Endothelial cell (in vitro differentiated cells): ENCODE results near the gene ANKH. TPM values are rescaled to one million over a fixed set of nuclear protein-coding genes. Genes with fewer than 3 reads are reported as not detected.

Source experiments
- DNase-seq: peaks from one replicate; pipeline ENCODE4 v3.0.0; 2021; ENCODE audit warnings: low spot score
- H3K27ac Mint-ChIP-seq: one replicate; pipeline ENCODE4 v1.8.0; 2021; ENCODE audit warnings: mixed read lengths, inconsistent platforms; ENCODE audit not compliant: unreplicated experiment
- H3K27me3 Mint-ChIP-seq: one replicate; pipeline ENCODE4 v1.8.0; 2021; ENCODE audit warnings: mild to moderate bottlenecking, moderate library complexity, mixed read lengths, inconsistent platforms; ENCODE audit not compliant: unreplicated experiment
- H3K36me3 Mint-ChIP-seq: one replicate; pipeline ENCODE4 v1.8.0; 2021; ENCODE audit warnings: mild to moderate bottlenecking, low read depth, mixed read lengths, inconsistent platforms; ENCODE audit not compliant: unreplicated experiment
- H3K4me1 Mint-ChIP-seq: one replicate; pipeline ENCODE4 v1.8.0; 2021; ENCODE audit warnings: mild to moderate bottlenecking, mixed read lengths, inconsistent platforms; ENCODE audit not compliant: unreplicated experiment
- H3K4me3 Mint-ChIP-seq: one replicate; pipeline ENCODE4 v1.8.0; 2021; ENCODE audit warnings: mild to moderate bottlenecking, mixed read lengths, inconsistent platforms; ENCODE audit not compliant: unreplicated experiment
- H3K9me3 Mint-ChIP-seq: one replicate; pipeline ENCODE4 v1.8.0; 2021; ENCODE audit warnings: mixed read lengths, inconsistent platforms; ENCODE audit not compliant: unreplicated experiment
- CTCF ChIP-seq: fragments of 200-600 bp; sonication (generic); IDR thresholded peaks from one replicate; pipeline ENCODE4 v1.5.0; 2021; ENCODE audit warnings: antibody characterized with exemption; ENCODE audit not compliant: unreplicated experiment
- total RNA-seq: library from RNA; stranded (reverse); fragmentation: NEBNext Ultra II Directional; extraction: Animal tissue kit (Norgen Biotek cat#: 25700); gene quantifications from one replicate; pipeline ENCODE4 v1.2.1, GENCODE V29; 2021; ENCODE audit not compliant: unreplicated experiment

ANKH gene
- total RNA-seq, 1 donor from 2014 or later, result 61.8 TPM

DNA sequence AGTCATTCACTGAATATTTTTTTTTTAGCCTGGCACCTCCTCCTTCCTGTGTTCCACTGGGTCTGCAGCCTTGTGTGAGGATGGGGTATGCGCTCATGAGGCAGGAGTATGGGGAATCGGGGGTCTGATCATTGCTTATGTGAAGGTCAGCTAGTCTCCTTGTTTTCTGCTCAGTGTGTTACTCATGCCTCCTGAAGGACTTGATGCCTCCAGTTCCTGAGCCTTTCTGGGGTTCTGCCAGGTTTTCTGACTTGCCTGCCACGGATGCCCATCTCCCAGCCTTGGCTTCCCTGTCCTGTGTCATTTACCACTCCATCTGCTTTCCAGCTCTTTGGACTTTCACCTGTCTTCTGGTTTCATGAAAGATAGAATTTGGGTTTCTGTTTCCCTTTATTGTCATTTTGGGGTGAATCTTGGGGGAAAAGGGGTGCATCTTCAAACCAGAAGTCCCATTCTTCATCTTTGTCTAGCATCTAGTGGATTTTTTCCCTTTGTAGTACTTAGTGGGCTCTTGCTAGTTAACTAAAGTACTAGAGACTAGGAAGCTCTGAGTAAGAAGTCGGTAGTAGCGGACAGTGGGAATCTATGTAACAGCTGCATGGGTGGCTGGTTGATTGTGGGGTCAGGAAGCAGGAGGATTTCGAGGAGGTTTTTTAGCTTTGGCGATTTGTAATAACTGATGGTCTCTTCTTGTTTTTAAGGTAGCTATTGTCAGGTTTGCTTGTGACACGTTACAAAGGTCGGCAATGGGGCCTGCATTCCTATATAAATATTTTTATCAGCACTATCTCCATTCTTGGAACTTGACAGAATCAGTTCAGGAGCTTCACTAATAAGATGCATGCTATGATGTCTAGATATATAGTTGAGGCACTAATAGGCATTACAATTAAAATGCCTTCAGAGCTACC is 198.8 kb downstream of the ANKH start:
- no peak for TF ChIP-seq CTCF
- H3K4me3 Mint-ChIP-seq, result peak overlapping the region; percentile 2
- H3K27ac Mint-ChIP-seq, result peak overlapping the region; percentile 20
- no peaks in the 10 kb centered on the region for H3K27me3 Mint-ChIP-seq
- peaks cover 56% of the 10 kb centered on the region for H3K4me1 Mint-ChIP-seq
- no peaks in the 10 kb centered on the region for H3K9me3 Mint-ChIP-seq
- peaks cover 5% of the 10 kb centered on the region for H3K36me3 Mint-ChIP-seq
- DNase-seq, result no peak

DNA sequence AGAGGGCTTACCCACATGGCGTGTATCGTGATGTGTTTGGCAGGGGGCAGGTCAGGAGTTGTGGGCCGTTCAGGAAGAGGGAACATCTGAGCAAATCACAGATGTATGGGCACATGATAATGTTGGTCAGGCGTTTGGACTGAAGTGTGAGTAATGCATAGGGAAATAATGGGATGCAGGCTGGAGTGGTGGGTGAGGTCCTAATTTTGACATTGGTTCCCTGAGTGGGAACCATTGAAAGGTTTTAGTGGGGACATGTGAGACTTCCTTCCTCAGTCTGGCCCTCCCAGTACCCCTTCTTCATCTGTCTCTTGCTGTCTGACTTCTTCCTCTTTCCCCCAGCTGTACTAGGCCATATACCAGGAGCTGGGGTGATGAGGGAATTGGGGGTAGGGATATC is 199.5 kb downstream of the ANKH start:
- peaks cover 58% of the 10 kb centered on the region for H3K4me1 Mint-ChIP-seq
- H3K9me3 Mint-ChIP-seq, result no peaks in the 10 kb centered on the region
- H3K36me3 Mint-ChIP-seq, result no peaks in the 10 kb centered on the region
- no peaks in the 10 kb centered on the region for H3K27me3 Mint-ChIP-seq
- no peak for TF ChIP-seq CTCF
- peak overlapping the region; percentile 27 for H3K27ac Mint-ChIP-seq
- no peak for DNase-seq
- no peak overlapping the region for H3K4me3 Mint-ChIP-seq

DNA sequence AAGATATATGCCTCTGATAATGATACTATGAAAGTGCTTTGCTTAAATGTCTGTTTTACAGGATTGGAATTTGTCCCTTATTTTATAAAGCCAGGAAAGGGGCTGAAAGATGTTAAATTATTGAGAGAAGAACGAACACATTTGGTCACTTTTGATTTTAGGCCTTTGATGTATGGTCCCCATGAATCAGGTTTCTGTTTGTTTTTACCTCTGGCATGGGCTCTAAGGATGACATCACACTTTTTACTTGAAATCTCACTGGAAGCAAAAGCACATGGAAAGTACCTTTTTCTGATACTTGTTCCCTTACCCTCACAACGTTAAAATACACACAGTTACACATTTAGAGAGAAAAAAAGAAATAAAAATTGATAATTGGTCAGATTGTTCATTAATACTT is 200.2 kb downstream of the ANKH start:
- peak overlapping the region; percentile 72 for H3K27ac Mint-ChIP-seq
- H3K27me3 Mint-ChIP-seq, result no peaks in the 10 kb centered on the region
- no peaks in the 10 kb centered on the region for H3K36me3 Mint-ChIP-seq
- TF ChIP-seq CTCF, result no peak
- no peak for DNase-seq
- peaks cover 61% of the 10 kb centered on the region for H3K4me1 Mint-ChIP-seq
- no peaks in the 10 kb centered on the region for H3K9me3 Mint-ChIP-seq
- H3K4me3 Mint-ChIP-seq, result no peak overlapping the region

GRCh38 chr5:14669975-14670374 is 201.6 kb downstream of the ANKH start:
- TF ChIP-seq CTCF, result no peak
- no peaks in the 10 kb centered on the region for H3K9me3 Mint-ChIP-seq
- peaks cover 60% of the 10 kb centered on the region for H3K4me1 Mint-ChIP-seq
- H3K4me3 Mint-ChIP-seq, result no peak overlapping the region
- DNase-seq, result no peak
- H3K36me3 Mint-ChIP-seq, result peaks cover 4% of the 10 kb centered on the region
- no peak overlapping the region for H3K27ac Mint-ChIP-seq
- H3K27me3 Mint-ChIP-seq, result no peaks in the 10 kb centered on the region

DNA sequence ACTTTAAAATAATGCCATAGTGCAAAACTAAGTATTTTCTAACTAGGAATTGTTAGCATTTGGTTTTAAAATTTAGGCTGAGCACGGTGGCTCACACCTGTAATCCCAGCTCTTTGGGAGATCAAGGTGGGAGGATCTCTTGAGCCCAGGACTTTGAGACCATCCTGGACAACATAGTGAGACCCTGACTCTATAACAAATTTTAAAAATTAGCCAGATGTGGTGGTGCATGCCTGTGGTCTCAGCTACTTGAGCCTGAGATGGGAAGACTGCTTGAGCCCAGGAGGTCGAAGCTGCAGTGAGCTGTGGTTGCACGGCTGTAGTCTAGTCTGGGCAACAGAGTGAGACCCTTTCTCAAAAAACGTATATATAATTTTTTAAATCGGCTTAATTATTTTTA is 202.2 kb downstream of the ANKH start:
- H3K4me1 Mint-ChIP-seq, result peaks cover 58% of the 10 kb centered on the region
- no peaks in the 10 kb centered on the region for H3K9me3 Mint-ChIP-seq
- no peak overlapping the region for H3K4me3 Mint-ChIP-seq
- no peak for TF ChIP-seq CTCF
- H3K27ac Mint-ChIP-seq, result no peak overlapping the region
- no peak for DNase-seq
- peaks cover 4% of the 10 kb centered on the region for H3K36me3 Mint-ChIP-seq
- no peaks in the 10 kb centered on the region for H3K27me3 Mint-ChIP-seq
